Epithelial cell of umbilical artery (primary cell): Measurements from ENCODE around the gene TSG101. TPM values are rescaled to one million over a fixed set of nuclear protein-coding genes. Genes with fewer than 3 reads are reported as not detected.

ENCODE experiments used
- total RNA-seq: library from RNA; depleted of rRNA; stranded (reverse); fragments of >200 nt; gene quantifications from 2 replicates; pipeline ENCODE4 v1.2.3, GENCODE V29; 2014

The TSG101 gene
- 36.8 and 48.7 TPM in 2 replicates for total RNA-seq

GRCh38 chr11:18526521-18527296 lies at the start of gene TSG101:
TSG101 (minus strand) TSS chr11:18526942; CDS start chr11:18526816, 126 bp downstream.

GRCh38 chr11:18455686-18456372 lies 70.9 kb downstream of the TSG101 start, which contains the start of gene LDHAL6A:
LDHAL6A (plus strand) TSS chr11:18455856; CDS start chr11:18456681, 825 bp downstream.

Other genes with a start within 250 kb of the TSG101 start
- 25.3 and 38.0 TPM in 2 replicates for gene HPS5, start 204.8 kb downstream of the TSG101 start, total RNA-seq
- gene GTF2H1, start 204.4 kb downstream of the TSG101 start, total RNA-seq: 58.5 and 64.0 TPM in 2 replicates
- gene LDHA, start 132.4 kb downstream of the TSG101 start, total RNA-seq: 614 and 722 TPM in 2 replicates
- gene LDHC, start 114.6 kb downstream of the TSG101 start, total RNA-seq: 0.32 TPM in 1 of 2 replicates, not detected in the other
- gene LDHAL6A, start 71.1 kb downstream of the TSG101 start, total RNA-seq: not detected in 2 replicates
- gene UEVLD, start 61.8 kb upstream of the TSG101 start, total RNA-seq: 24.8 and 29.2 TPM in 2 replicates
- gene MISFA, start 72.8 kb upstream of the TSG101 start, total RNA-seq: 0.65 and 2.7 TPM in 2 replicates
- gene SPTY2D1, start 107.4 kb upstream of the TSG101 start, total RNA-seq: 16.4 and 16.6 TPM in 2 replicates
- gene TMEM86A, start 171.8 kb upstream of the TSG101 start, total RNA-seq: 1.3 and 1.5 TPM in 2 replicates
- not detected in 2 replicates for gene IGSF22, start 199.2 kb upstream of the TSG101 start, total RNA-seq